Endothelial cell of umbilical vein (primary cell): ENCODE data around the gene GNPTAB. TPM values are rescaled to one million over a fixed set of nuclear protein-coding genes. Genes with fewer than 3 reads are reported as not detected.

Source experiments
- BruUV-seq: library from RNA; stranded (reverse); fragments of 400-500 nt; replicated peaks from 2 replicates; lab custom pipeline; 2021; lab: Mats Ljungman, UMichigan
- CTCF ChIA-PET: fragments of 300-600, 350-600 bp; sonication (Branson Sonifier 250); formaldehyde crosslinking; loops from one replicate; lab custom pipeline; 2021; ENCODE audit warnings: antibody characterized with exemption, inconsistent platforms; lab: Charles Lee
- POLR2A ChIA-PET: fragments of 300-600, 350-600 bp; sonication (Branson Sonifier 250); formaldehyde crosslinking; loops from one replicate; lab custom pipeline; 2021; ENCODE audit warnings: antibody characterized with exemption, inconsistent platforms; lab: Charles Lee
- DNase-seq: peaks from one replicate; pipeline ENCODE4 v3.0.0-alpha.2; 2011; ENCODE audit warnings: low read depth, low spot score
- FAIRE-seq: peaks from 2 replicates; lab custom pipeline; 2011; peaks lifted over from hg19 to GRCh38; lab: Jason Lieb, UNC
- H2AFZ ChIP-seq: 2 replicates; pipeline ENCODE4 v1.6.0; 2012; ENCODE audit warnings: low read depth, low read length, control low read depth, inconsistent platforms
- H3K27ac ChIP-seq: 2 replicates; pipeline ENCODE4 v1.5.1; 2011; ENCODE audit warnings: low read depth, mild to moderate bottlenecking, control low read depth, low read length, moderate library complexity; ENCODE audit not compliant: insufficient read depth
- H3K27me3 ChIP-seq, 2 experiments: 2 replicates each; pipeline versions ENCODE4 v1.6.0 to v1.6.1; 2011; ENCODE audit warnings: low read length in 2 of 2, mixed read lengths in 1 of 2; ENCODE audit not compliant: control insufficient read depth in 2 of 2, insufficient read depth in 2 of 2
- H3K36me3 ChIP-seq, 2 experiments: 2 replicates in 1 of 2; 3 replicates in 1 of 2; pipeline ENCODE4 v1.5.1; 2011; ENCODE audit warnings: low read length in 2 of 2, mild to moderate bottlenecking in 1 of 2, moderate library complexity in 1 of 2; ENCODE audit not compliant: control insufficient read depth in 2 of 2, insufficient read depth in 2 of 2; ENCODE audit errors: extremely low read depth in 1 of 2
- H3K4me1 ChIP-seq: 3 replicates; pipeline ENCODE4 v1.5.1; 2011; ENCODE audit warnings: mild to moderate bottlenecking, low read length; ENCODE audit not compliant: control insufficient read depth, insufficient read depth; ENCODE audit errors: extremely low read depth
- H3K4me2 ChIP-seq: 2 replicates; pipeline ENCODE4 v1.6.1; 2011; ENCODE audit warnings: low read length, control low read depth, mixed read lengths; ENCODE audit not compliant: insufficient read depth
- H3K4me3 ChIP-seq, 3 experiments: fragments of 200-600 bp in 1 of 3; sonication (generic), shearing (Covaris generic) in 1 of 3; replicated peaks in 1 of 3; 2 replicates each; pipeline ENCODE4 v1.5.1; 2011 to 2016; ENCODE audit warnings: control low read depth in 3 of 3, low read length in 3 of 3, mild to moderate bottlenecking in 2 of 3, inconsistent platforms in 1 of 3, low read depth in 1 of 3, moderate library complexity in 1 of 3; ENCODE audit not compliant: insufficient read depth in 1 of 3
- H3K79me2 ChIP-seq: 2 replicates; pipeline ENCODE4 v1.6.0; 2012; ENCODE audit warnings: low read length, inconsistent platforms; ENCODE audit not compliant: control insufficient read depth, insufficient read depth
- H3K9ac ChIP-seq: replicated peaks from 2 replicates; pipeline ENCODE3; 2011; ENCODE audit warnings: low read length, control low read depth; ENCODE audit not compliant: insufficient read depth; ENCODE audit errors: extremely low read depth
- H3K9me1 ChIP-seq: replicated peaks from 3 replicates; pipeline ENCODE4 v1.6.0; 2011; ENCODE audit warnings: mild to moderate bottlenecking, low read length; ENCODE audit not compliant: control insufficient read depth, insufficient read depth; ENCODE audit errors: extremely low read depth
- H3K9me3 ChIP-seq: replicated peaks from 2 replicates; pipeline ENCODE4 v1.5.1; 2012; ENCODE audit warnings: low read length, inconsistent platforms; ENCODE audit not compliant: control insufficient read depth, insufficient read depth
- H4K20me1 ChIP-seq: replicated peaks from 2 replicates; pipeline ENCODE3; 2011; ENCODE audit warnings: mild to moderate bottlenecking, low read length; ENCODE audit not compliant: control insufficient read depth, insufficient read depth; ENCODE audit errors: extremely low read depth
- CTCF ChIP-seq, 2 donors: IDR thresholded peaks; 1 replicate in 1 of 2; 2 replicates in 1 of 2; pipeline ENCODE4 v1.5.1; 2011; ENCODE audit warnings: low read length in 2 of 2, mild to moderate bottlenecking in 2 of 2, moderate library complexity in 2 of 2, control low read depth in 1 of 2, inconsistent platforms in 1 of 2, low read depth in 1 of 2; ENCODE audit not compliant: insufficient read depth in 1 of 2; ENCODE audit errors: extremely low read depth in 1 of 2
- EZH2 ChIP-seq: IDR thresholded peaks from 2 replicates; pipeline ENCODE4 v1.6.1; 2012; ENCODE audit warnings: borderline replicate concordance, low read depth, mild to moderate bottlenecking, moderate library complexity, low read length, inconsistent platforms; ENCODE audit not compliant: severe bottlenecking
- FOS ChIP-seq: IDR thresholded peaks from 2 replicates; pipeline ENCODE4 v1.6.1; 2011; ENCODE audit warnings: mild to moderate bottlenecking, low read length, moderate library complexity, borderline replicate concordance; ENCODE audit not compliant: insufficient read depth
- GATA2 ChIP-seq: IDR thresholded peaks from 2 replicates; pipeline ENCODE4 v1.7.0; 2011; ENCODE audit warnings: low read depth, mild to moderate bottlenecking, moderate library complexity, mixed read lengths, low read length; ENCODE audit not compliant: insufficient read length, insufficient read depth
- JUN ChIP-seq: IDR thresholded peaks from 2 replicates; pipeline ENCODE4 v1.6.1; 2011; ENCODE audit warnings: borderline replicate concordance, low read depth; ENCODE audit not compliant: insufficient read length, insufficient read depth
- MAX ChIP-seq: IDR thresholded peaks from 2 replicates; pipeline ENCODE4 v1.6.1; 2011; ENCODE audit not compliant: insufficient read depth, insufficient read length
- MYC ChIP-seq: IDR thresholded peaks from one replicate; pipeline ENCODE4 v1.6.1; 2011; ENCODE audit warnings: mild to moderate bottlenecking, low read depth, low read length
- POLR2A ChIP-seq: IDR thresholded peaks from 2 replicates; pipeline ENCODE4 v1.6.1; 2012; ENCODE audit warnings: low read depth, mild to moderate bottlenecking, control low read depth, low read length
- POLR2AphosphoS5 ChIP-seq: IDR thresholded peaks from 2 replicates; pipeline ENCODE4 v1.6.1; 2012; ENCODE audit warnings: low read depth, mild to moderate bottlenecking, control low read depth, low read length, moderate library complexity; ENCODE audit not compliant: insufficient read depth
- dilution Hi-C: fragments of 300-500 bp; cut with MboI; formaldehyde crosslinking; loops from one replicate; pipeline ENCODE4 v1.15.0; 2019; ENCODE audit warnings: low sequenced_read_pairs; ENCODE audit not compliant: extremely low pct_ligation_motif_present
- intact Hi-C: fragments of 100-400 bp; cut with micrococcal nuclease; formaldehyde crosslinking; loops from one replicate; pipeline ENCODE4 v1.10.0; 2022
- polyA plus RNA-seq, 4 experiments: library from polyadenylated mRNA; depleted of rRNA in 3 of 4; stranded (reverse) in 3 of 4; unstranded in 1 of 4; fragments of >200 nt; gene quantifications; 2 replicates each; pipeline versions ENCODE4 v1.2.1 to v1.2.3, GENCODE V29; 2011 to 2012; ENCODE audit warnings: missing spikeins in 1 of 4
- total RNA-seq: library from RNA; stranded (reverse); gene quantifications from 2 replicates; pipeline ENCODE4 v1.2.3, GENCODE V29; 2021

The GNPTAB gene
- total and polyA plus RNA-seq, 2 donors (not counting 3 experiments of a cell fraction or from before 2014, with no cell fraction given) = 15.6 to 39.5 TPM

GRCh38 chr12:101727098-101727497, 103.7 kb downstream of the GNPTAB start:
- no peak overlapping the region for H3K27ac ChIP-seq
- intact Hi-C loops (no loop called here), dilution Hi-C loops (no loop called here)
- peak; percentile 51 for TF ChIP-seq GATA2
- no peak for TF ChIP-seq CTCF (IDR thresholded peaks at IDR 0.05; ENCODE audit: extremely low read depth in 1 of 2, insufficient read depth in 1 of 2, low read depth in 1 of 2, low read length in 2 of 2)
- H3K4me3 ChIP-seq = no peak overlapping the region
- H3K27me3 ChIP-seq = no peaks in the 10 kb centered on the region
- ChIA-PET POLR2A (no interaction called here), CTCF (no interaction called here)
- DNase-seq (no peak), FAIRE-seq (no peak)
- H3K9me1 ChIP-seq = no peaks in the 10 kb centered on the region
- no peak overlapping the region for H3K4me2 ChIP-seq
- H2AFZ ChIP-seq = no peak overlapping the region
- no peaks in the 10 kb centered on the region for H4K20me1 ChIP-seq
- no peaks in the 10 kb centered on the region for H3K4me1 ChIP-seq
- H3K36me3 ChIP-seq = peaks cover 0 to 2% of the 10 kb centered on the region in 2 experiments
- BruUV-seq = no TSS peak
- no peak overlapping the region for H3K9ac ChIP-seq
- H3K79me2 ChIP-seq = no peaks in the 10 kb centered on the region
- H3K9me3 ChIP-seq = no peaks in the 10 kb centered on the region

- no peaks in the 10 kb centered on the region for H3K9me3 ChIP-seq
- ChIA-PET POLR2A (no interaction called here), CTCF (interaction anchor here (1.3 to 1.9 kb wide), 2 partner anchors 11 to 13 kb away, joined by 3 to 6 read pairs; no protein-coding TSS in a partner anchor)
Observed at GRCh38 chr12:101722392-101722791, 108.4 kb downstream of the GNPTAB start.

More at GRCh38 chr12:101722392-101722791, 108.4 kb downstream of the GNPTAB start:
- no TSS peak for BruUV-seq
- Histone ChIP-seq H3K79me2 (no peaks in the 10 kb centered on the region), H3K9me1 (no peaks in the 10 kb centered on the region), H3K36me3 (no peaks in the 10 kb centered on the region), H3K4me1 (no peaks in the 10 kb centered on the region), H4K20me1 (no peaks in the 10 kb centered on the region), H2AFZ (no peak overlapping the region), H3K9ac (no peak overlapping the region), H3K27ac (no peak overlapping the region), H3K4me2 (no peak overlapping the region), H3K4me3 (no peak overlapping the region), H3K27me3 (no peaks in the 10 kb centered on the region)
- intact Hi-C loops (no loop called here), dilution Hi-C loops (no loop called here)
- DNase-seq (no peak), FAIRE-seq (no peak)
- TF ChIP-seq FOS (no peak), MAX (no peak), POLR2A (no peak), EZH2 (no peak), JUN (no peak), MYC (no peak), GATA2 (no peak), CTCF (IDR thresholded peaks at IDR 0.05; ENCODE audit: extremely low read depth in 1 of 2, insufficient read depth in 1 of 2, low read depth in 1 of 2, low read length in 2 of 2) (no peak), POLR2AphosphoS5 (no peak)
